Body of pancreas (tissue), 4 donors: ENCODE data around the gene YKT6.

Experiments
- CTCF ChIP-seq, 7 experiments: fragments of 450-650 bp in 4 of 7; fragments of 200-600 bp in 3 of 7; sonication (generic) in 3 of 7; IDR thresholded peaks; one replicate each; pipeline ENCODE4 v1.5.1; 2016 to 2019; ENCODE audit warnings: antibody characterized with exemption in 7 of 7
- POLR2A ChIP-seq, 3 donors: fragments of 450-650 bp; IDR thresholded peaks; one replicate each; pipeline ENCODE4 v1.6.1; 2016; ENCODE audit warnings: antibody characterized with exemption in 3 of 3, mild to moderate bottlenecking in 2 of 3

DNA sequence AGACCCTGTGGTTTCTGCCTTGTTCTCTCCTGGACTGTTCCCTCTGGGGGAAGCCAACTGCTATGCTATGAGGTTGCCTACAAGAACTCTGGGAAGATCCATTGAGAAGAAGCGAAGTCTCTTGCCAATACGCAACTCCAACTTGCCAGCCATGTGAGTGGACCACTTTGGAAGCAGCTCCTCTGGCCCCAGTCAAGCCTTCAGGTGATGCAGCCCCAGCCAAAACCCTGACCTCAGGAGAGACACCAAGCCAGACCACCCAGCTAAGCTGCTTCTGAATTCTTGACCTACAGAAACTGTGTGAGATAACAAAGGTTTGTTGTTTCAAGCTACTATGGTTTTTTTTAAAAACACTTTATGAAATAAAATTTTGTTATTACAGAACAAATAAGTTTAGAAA is 39.4 kb upstream of the YKT6 start:
- TF ChIP-seq CTCF (IDR thresholded peaks at IDR 0.05): no peak
- no peak for TF ChIP-seq POLR2A (IDR thresholded peaks at IDR 0.05)
